Heart right ventricle (tissue), 16 donors: Measurements from ENCODE around the gene TGFB2. TPM values are rescaled to one million over a fixed set of nuclear protein-coding genes. Genes with fewer than 3 reads are reported as not detected.

ENCODE experiments used
- ATAC-seq, 8 donors: fragments of 200-7000 bp; cut with Tn5 transposase; one replicate each; pipeline ENCODE4 v1.9.1; 2020; ENCODE audit warnings: mild to moderate bottlenecking in 8 of 8, moderate library complexity in 8 of 8, moderate number of reproducible peaks in 1 of 8
- DNase-seq, 2 donors: peaks; one replicate each; pipeline ENCODE4 v3.0.0-alpha.2; 2020
- H3K27ac ChIP-seq, 10 donors: fragments of 200-600 bp; sonication (generic) in 2 of 10; one replicate each; pipeline versions ENCODE4 v1.5.0 to v1.8.0; 2020 to 2022; ENCODE audit warnings: mild to moderate bottlenecking in 3 of 10
- H3K27me3 ChIP-seq, 7 donors: fragments of 200-600 bp; one replicate each; pipeline ENCODE4 v1.8.0; 2021 to 2022; ENCODE audit warnings: mild to moderate bottlenecking in 2 of 7
- H3K36me3 ChIP-seq, 9 donors: fragments of 200-600 bp; sonication (generic) in 1 of 9; one replicate each; pipeline versions ENCODE4 v1.5.0 to v1.8.0; 2020 to 2022; ENCODE audit warnings: mild to moderate bottlenecking in 2 of 9
- H3K4me1 ChIP-seq, 9 donors: fragments of 200-600 bp; sonication (generic) in 1 of 9; one replicate each; pipeline versions ENCODE4 v1.5.0 to v1.8.0; 2020 to 2022; ENCODE audit warnings: mild to moderate bottlenecking in 4 of 9
- H3K4me3 ChIP-seq, 10 donors: fragments of 200-600 bp; sonication (generic) in 2 of 10; one replicate each; pipeline versions ENCODE4 v1.5.0 to v1.8.0; 2020 to 2022; ENCODE audit warnings: mild to moderate bottlenecking in 7 of 10, moderate library complexity in 2 of 10
- H3K9me3 ChIP-seq, 11 donors: fragments of 200-600 bp in 10 of 11; sonication (generic) in 2 of 11; one replicate each; pipeline versions ENCODE4 v1.5.0 to v1.8.0; 2013 to 2022; ENCODE audit warnings: mild to moderate bottlenecking in 2 of 11, control low read depth in 1 of 11, moderate library complexity in 1 of 11
- CTCF ChIP-seq, 9 donors: fragments of 200-600 bp; sonication (generic) in 2 of 9; IDR thresholded peaks; one replicate each; pipeline versions ENCODE4 v1.5.0 to v1.8.0; 2021 to 2022; ENCODE audit warnings: antibody characterized with exemption in 9 of 9, mild to moderate bottlenecking in 5 of 9, moderate library complexity in 1 of 9
- WGBS, 2 donors: extraction: QIAGEN DNeasy Blood & Tissue Kit; methylation state at CpG; one replicate each; pipeline ENCODE4 v1.1.7; 2013; ENCODE audit warnings: inconsistent platforms in 1 of 2; 5-methylcytosine and 5-hydroxymethylcytosine counted together
- intact Hi-C, 10 donors: fragments of 100-400 bp; cut with DNase I; formaldehyde crosslinking; loops; one replicate each; pipeline versions ENCODE4 v1.11.1 to v1.14.2; 2022
- polyA plus RNA-seq, 2 donors: library from polyadenylated mRNA; stranded (reverse); fragments of 200-250 nt; gene quantifications; one replicate each; pipeline ENCODE4 v1.2.3, GENCODE V29; 2013
- total RNA-seq, 10 donors: library from RNA; stranded (reverse); fragmentation: NEBNext Ultra II Directional in 3 of 10; extraction: Animal tissue kit (Norgen Biotek cat#: 25700) in 3 of 10; gene quantifications; one replicate each; pipeline versions ENCODE4 v1.2.1 to v1.2.4, GENCODE V29; 2021 to 2023
- donor health status: Arrhythmogenic right ventricular cardiomyopathy.
- donor health status: ischemic (EF 13 %, LVEDD 7.1; RV severe dilation, severe dysfunction).
- donor health status: healthy with polysubstance abuse.
- donor health status: DM: no; HTN: yes; CAD: no.
- donor health status: DM: no; HTN: no; CAD: no.
- donor health status: ischemic (EF 25% LVEDD 6.9; RV normal size, moderate dysfunction).
- donor health status: ischemic (EF 25% LVEDD 5.7; RV mildly dilated, moderate dysfunction).
- donor health status: healthy.
- donor health status: DM: yes; HTN: yes; CAD: no.
- donor health status: Ischemic cardiomyopathy.
- donor health status: ischemic (EF 35%, LVEDD 5.7; RV mildly dilated, moderate dysfunction).
- donor health status: nonischemic (EF 11% LVEDD 7.7; RV severe dilation, severe dysfunction).
- donor health status: DM: yes; HTN: yes; CAD: no.
- donor health status: PGD.
- donor health status: ischemic (EF 29% LVEDD 5.4; RV normal size, mild dysfunction).
- donor health status: nonischemic (EF 23%, LVEDD 6.1; RV moderate dilation, normal function).

TGFB2 gene
- total and polyA plus RNA-seq, 12 donors = 0.51 to 63.3 (median 4.8) TPM

DNA sequence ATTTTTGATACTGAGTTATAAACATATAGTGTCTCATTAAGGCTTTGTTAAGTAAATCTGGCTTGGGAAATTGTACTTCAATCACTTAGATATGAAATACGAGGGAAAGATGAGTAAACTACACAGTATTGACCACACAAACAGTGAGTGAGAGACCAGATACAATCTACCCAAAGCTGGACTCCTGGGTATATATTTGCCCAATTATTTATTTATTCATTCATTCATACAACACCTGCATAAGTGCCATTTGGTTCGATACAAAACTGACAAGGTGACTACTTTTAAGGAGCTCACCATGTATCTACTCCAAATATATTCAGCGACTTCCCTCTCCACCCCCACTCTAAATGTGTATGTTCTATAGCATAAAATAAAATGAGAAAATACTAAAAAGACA is 143.4 kb downstream of the TGFB2 start:
- ATAC-seq = no peak
- Histone ChIP-seq H3K36me3 (no peaks in the 10 kb centered on the region), H3K4me1 (peaks cover 0 to 6% (median 0%) of the 10 kb centered on the region in 9 donors), H3K27ac (no peak overlapping the region), H3K9me3 (no peaks in the 10 kb centered on the region), H3K4me3 (no peak overlapping the region), H3K27me3 (no peaks in the 10 kb centered on the region)
- no peak for TF ChIP-seq CTCF (IDR thresholded peaks at IDR 0.05)
- 92 to 98% methylated on average over 3 of the region's 3 CpGs for WGBS, 2 donors
- no peak for DNase-seq
- intact Hi-C loops = no loop called here

DNA sequence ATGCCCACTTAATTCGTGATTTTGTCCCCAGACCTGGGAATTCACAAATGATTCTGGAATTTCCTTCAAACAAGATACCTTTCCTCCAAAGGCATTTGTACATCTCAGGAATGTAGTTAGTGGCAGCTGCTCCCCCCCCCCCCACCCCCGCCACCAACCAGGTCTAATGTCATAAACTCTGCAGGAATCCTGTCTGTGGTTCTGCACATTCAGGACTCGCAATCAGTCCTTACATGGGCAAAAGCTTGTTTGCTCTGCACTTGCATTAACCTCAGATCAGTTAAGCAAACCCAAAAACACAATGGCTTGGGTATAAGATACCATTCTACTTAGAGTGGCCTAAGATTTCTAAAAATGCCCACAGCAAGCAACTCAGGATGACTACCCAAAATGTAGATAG is 143.8 kb downstream of the TGFB2 start:
- DNase-seq = no peak
- TF ChIP-seq CTCF (IDR thresholded peaks at IDR 0.05) = no peak
- no peak for ATAC-seq
- Histone ChIP-seq H3K36me3 (no peaks in the 10 kb centered on the region), H3K27me3 (no peaks in the 10 kb centered on the region), H3K9me3 (no peaks in the 10 kb centered on the region), H3K4me3 (no peak overlapping the region), H3K27ac (no peak overlapping the region), H3K4me1 (peaks cover 0 to 6% (median 0%) of the 10 kb centered on the region in 9 donors)
- whole genome bisulfite sequencing, 2 donors = 97 to 99% methylated on average over 3 of the region's 3 CpGs
- intact Hi-C loops = no loop called here

GRCh38 chr1:218490406-218490922 is 145.3 kb downstream of the TGFB2 start:
- 91 to 97% methylated on average over 1 of the region's 1 CpG for WGBS, 2 donors
- Histone ChIP-seq H3K4me3 (no peak overlapping the region), H3K4me1 (peaks cover 0 to 6% (median 0%) of the 10 kb centered on the region in 9 donors), H3K27me3 (no peaks in the 10 kb centered on the region), H3K9me3 (no peaks in the 10 kb centered on the region), H3K27ac (no peak overlapping the region), H3K36me3 (no peaks in the 10 kb centered on the region)
- no peak for TF ChIP-seq CTCF (IDR thresholded peaks at IDR 0.05)
- intact Hi-C loops = no loop called here
- no peak for ATAC-seq
- DNase-seq = no peak

GRCh38 chr1:218492874-218493273 is 147.7 kb downstream of the TGFB2 start:
- Histone ChIP-seq H3K9me3 (no peaks in the 10 kb centered on the region), H3K4me1 (peaks cover 0 to 6% (median under 1%) of the 10 kb centered on the region in 9 donors), H3K36me3 (no peaks in the 10 kb centered on the region), H3K27ac (no peak overlapping the region), H3K27me3 (no peaks in the 10 kb centered on the region), H3K4me3 (no peak overlapping the region)
- no peak for TF ChIP-seq CTCF (IDR thresholded peaks at IDR 0.05)
- DNase-seq (no peak), ATAC-seq (no peak)
- intact Hi-C loops = no loop called here
- 73 to 74% methylated on average over 2 of the region's 2 CpGs for WGBS, 2 donors
